GM19025 (cell line): Measurements from ENCODE around the gene ATP13A4.
"Not testable (repeated sequence)": the region's sequence is repeated elsewhere in the genome, so short reads cannot be mapped to it uniquely, and the experiment has no call there.

ENCODE experiments used
- ATAC-seq: cut with Tn5 transposase; IDR thresholded peaks from one replicate; pipeline ENCODE4 v1.9.1; 2021; ENCODE audit warnings: mild to moderate bottlenecking, low read depth, moderate library complexity; ENCODE audit not compliant: unreplicated experiment

The ATP13A4 gene

DNA sequence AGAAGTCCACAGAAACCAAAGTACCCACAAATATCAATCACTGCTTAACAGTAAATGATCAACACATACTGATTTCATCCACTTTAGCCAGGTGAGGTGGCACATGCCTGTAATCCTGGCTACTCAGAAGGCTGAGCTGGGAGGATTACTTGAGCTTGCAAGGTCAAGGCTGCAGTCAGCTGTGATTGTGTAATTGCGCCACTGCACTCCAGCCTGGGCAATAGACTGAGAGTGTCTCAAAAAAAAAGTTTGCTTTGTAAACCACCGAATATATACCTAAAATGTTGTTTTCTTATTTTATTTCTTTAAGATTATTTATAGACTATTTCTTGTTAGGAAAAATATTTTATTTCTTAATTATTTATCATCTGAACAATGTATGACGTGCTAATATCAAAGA, 8.7 kb upstream of the ATP13A4 start:
- no peak for ATAC-seq

DNA sequence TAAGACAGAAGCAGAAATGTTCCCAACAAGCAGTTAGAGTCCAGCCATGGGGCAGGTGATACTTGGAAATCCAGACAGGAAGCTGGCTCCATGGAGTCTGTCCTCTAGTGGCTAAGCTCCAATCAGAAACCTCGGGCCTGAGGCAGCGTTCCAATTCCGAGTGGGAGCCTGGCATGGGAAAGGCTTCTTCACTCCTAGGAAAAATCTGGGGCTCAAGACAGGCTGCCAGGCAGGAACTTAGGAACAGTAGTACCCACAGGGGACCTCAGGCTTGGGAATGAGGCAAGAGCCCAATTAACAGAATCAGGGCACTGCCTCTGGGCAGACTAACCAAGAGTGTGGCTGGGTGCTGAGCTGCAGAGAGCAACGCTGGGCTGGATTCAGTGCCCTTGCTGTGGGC, 6.2 kb upstream of the ATP13A4 start:
- no peak for ATAC-seq

- no peak for ATAC-seq
Measured at GRCh38 chr3:193560091-193560490, 5.4 kb upstream of the ATP13A4 start.

DNA sequence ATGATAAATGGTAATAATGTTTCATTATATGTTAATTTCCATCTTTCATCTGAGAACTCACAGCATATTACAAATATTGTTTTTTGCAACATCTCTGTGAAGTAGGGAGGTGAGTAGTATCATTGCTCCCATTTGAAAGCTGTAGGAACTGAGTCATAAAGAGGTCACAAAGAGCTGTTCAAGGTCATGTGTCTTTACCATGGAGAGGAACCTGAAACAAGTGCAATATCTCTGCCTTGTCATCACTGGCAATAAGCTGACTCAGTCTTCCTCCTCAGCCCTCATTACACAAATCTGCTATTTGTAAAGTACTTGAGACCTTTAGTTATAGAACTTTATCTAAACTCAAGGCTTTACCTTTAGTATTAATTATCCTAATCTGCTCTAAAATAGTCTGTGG, 4.4 kb upstream of the ATP13A4 start:
- ATAC-seq, result no peak

GRCh38 chr3:193556841-193557240, 2.1 kb upstream of the ATP13A4 start:
- no peak for ATAC-seq

DNA sequence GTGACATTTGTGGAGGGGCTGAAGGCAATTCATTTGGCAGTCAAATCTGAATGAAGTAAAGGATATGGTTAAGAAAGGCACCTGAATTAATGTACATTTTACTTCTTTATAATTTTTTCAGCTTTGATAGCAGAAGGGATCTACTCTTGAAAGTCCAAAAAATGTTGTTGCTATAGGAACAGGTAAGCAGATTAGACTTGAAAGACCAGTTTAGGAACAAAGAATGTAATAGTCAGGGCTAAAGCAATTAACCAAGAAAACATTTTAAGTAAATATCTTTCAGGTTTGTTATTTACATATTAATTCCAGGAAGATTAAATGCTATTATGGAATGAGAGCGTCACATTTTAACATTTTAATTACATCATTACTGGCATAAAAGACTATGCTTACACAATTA, 1.1 kb downstream of the ATP13A4 start:
- ATAC-seq, result no peak

DNA sequence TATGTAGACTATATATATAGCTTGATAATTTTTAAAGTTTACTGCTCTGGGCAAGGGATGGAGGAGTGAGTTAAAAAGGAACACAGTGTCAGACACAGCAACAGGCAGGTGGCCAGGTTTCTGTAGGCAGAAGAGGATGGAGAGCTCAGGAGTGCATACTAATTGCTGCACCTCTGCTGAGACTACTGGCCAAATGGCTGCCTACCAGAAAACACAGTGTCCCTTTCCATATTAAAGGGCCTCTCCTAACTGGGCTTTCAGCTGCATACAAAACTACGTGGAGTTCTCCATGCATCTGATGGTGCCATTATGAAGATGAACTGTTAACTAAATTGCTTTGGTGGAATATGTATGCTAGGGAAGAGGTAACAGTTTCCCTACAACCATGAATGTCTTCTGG, 1.8 kb downstream of the ATP13A4 start:
- ATAC-seq, result no peak

DNA sequence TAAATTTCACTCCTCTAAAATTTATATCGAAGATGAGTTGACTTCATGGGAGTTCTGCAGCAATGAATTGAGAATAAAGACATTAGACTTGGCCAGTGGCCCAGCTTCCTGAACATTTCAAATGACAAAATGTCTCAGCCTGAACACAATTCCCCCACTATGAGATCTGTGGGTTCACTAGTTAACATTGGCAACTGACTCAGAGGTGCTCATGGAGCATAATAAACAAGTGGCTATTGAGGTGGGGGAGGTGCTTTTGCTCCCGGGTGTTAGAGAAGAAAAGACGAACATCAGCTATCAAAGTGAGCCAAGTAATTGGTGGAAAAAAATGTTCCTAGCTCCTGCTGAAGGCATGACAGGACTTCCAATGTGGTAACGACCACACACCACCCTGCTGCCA, 6.3 kb downstream of the ATP13A4 start:
- no peak for ATAC-seq

- no peak for ATAC-seq
Measured at GRCh38 chr3:193546129-193546528, 8.6 kb downstream of the ATP13A4 start.

DNA sequence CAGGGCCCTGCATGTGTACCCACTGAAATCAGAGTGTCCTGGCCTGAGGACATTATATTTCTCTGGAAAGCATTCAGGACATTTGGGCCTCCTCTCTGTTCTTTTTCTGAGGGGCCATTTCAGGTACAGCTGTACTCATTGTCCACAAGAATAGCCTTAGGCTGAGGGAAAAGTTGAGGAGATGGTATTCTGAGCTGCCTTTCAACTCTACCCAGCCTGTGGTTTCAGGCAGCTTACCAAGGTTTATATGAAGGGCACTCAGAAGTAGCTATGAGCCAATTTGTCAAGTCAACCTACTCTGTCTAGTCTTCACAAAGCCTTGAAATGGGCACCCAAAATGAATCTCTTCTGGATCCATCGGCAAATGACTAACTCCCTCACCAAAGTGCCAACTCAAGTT, 9.4 kb downstream of the ATP13A4 start:
- ATAC-seq, result no peak

- no peak for ATAC-seq
Measured at GRCh38 chr3:193544289-193544688, 10.4 kb downstream of the ATP13A4 start.

GRCh38 chr3:193530231-193531165, 24.2 kb downstream of the ATP13A4 start:
- no peak for ATAC-seq

DNA sequence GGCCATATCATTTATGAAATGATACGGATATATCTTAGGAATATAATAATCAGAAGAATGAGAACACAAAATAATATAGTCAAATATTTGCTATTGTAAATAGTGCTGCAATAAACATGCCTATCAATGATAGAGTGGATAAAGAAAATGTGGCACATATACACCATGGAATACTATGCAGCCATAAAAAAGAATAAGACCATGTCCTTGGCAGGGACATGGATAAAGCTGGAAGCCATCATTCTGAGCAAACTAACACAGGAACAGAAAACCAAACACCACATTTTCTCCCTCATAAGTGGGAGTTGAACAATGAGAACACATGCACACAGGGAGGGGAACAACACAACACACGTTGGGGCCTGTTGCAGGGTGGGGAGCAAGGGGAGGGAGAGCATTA, 28.6 kb downstream of the ATP13A4 start:
- ATAC-seq, result not testable (repeated sequence)

- no peak for ATAC-seq
Measured at GRCh38 chr3:193522473-193522872, 32.2 kb downstream of the ATP13A4 start.

DNA sequence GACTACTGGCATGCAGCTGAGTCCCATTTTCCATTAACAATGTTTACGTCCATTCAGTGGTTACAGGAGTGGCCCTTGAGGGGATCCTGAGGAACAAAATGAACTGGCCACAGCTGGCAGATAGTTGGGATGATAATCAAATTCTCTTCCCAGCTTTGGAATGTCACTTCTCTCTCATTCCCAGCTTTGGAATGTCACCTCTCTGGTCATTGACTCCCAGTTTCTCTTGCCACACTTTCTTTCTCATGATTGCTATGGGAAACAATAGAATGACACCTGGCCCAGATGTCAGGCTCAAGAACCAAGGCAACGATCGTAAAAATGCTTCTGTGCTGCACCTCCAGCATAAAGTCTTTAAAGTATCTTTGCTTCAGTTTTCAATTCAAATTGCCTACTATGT, 34.0 kb downstream of the ATP13A4 start:
- no peak for ATAC-seq

DNA sequence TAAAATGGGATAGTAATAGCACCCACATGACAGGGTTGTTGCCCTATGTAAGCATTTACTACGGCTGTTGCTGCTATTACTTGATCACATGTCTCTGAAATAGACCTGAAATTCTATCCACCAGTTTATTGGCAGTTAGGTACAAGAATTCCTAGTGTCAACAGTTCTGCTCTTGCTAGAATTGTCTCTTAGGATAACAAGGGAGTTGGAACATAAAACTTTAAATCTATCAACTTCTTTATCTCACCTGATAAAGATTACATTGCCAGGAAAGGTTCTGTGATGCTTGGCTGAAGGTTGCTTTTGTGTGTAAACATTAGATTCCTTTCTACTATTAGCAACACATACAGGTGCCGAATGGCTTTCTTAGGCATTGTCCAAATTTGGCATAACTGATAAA, 38.7 kb downstream of the ATP13A4 start:
- ATAC-seq, result no peak

DNA sequence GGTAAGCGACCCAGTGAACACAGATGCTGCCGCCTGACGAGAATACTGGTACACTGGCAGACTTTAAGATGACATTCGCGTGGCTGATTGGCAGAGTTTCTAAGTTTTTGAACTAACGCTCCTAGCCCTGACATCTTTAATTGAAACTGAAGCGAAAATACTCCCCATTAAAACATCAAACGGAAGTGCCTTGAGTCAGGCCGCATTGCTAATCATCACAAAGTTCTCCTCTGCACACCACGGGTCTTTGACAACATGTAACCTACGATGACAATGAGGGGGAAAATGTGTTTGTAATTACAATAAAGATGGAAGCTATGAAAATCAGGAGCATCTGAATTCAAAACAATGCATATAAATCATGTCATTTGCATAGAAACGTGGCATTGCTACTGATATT, 44.5 kb downstream of the ATP13A4 start:
- no peak for ATAC-seq

DNA sequence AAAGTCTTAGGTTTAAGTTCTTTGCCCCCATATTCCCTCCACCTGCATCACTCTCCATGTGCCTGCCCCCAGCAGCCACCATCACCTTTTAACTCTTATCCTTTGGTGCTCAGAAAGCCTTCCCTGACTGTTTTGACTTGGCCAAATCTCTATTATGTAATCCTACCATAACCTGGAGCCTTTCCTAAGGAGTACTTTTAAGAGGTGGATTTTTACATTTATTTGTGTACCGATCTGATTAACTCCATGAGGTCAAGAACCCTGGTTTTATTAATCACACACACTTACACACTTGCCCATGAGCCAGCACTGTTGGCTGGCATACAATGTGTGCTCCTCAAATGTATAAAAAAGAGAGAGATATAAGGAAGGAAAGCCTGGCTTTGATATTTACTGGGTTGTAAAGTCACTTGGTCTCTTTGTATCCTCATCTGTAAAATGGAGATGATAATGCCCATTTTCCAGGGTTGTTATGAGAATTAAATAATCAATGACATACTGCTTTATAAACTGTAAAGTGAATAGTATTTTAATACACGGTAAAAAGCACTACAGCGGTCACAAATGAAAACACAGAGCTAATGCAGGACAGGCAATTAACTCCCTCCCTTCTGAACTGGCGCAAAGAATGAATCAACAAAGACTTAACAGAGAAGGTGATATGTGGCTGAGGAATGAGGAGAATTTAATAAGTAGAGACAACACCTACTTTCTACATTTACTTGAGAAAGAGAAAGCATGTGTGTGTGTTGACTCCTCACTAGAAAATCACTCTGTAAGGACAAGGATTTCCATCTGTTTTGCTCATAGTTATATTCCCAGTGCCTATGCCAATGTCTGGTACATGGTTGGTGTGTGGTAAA, 45.4 kb downstream of the ATP13A4 start:
- no peak for ATAC-seq

DNA sequence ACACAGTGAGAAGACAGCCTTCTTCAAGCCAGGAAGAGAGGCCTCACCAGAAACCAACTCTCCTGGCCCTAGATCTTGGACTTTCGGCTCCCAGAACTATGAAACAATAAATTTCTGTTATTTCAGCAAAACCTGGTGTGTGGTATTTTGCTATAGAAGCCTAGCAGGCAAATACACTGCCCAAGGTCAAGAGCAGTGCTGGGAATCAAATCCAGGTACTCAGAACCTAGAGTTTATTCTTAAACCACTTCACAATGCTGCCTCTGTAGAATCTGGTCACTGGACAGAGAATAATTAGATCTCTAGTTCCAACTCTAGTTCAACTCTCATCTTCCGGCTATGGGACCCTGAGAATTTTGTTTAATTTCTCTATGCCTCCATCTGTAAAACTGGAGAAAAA, 46.6 kb downstream of the ATP13A4 start:
- no peak for ATAC-seq

GRCh38 chr3:193507566-193507965, 47.1 kb downstream of the ATP13A4 start:
- ATAC-seq, result no peak

DNA sequence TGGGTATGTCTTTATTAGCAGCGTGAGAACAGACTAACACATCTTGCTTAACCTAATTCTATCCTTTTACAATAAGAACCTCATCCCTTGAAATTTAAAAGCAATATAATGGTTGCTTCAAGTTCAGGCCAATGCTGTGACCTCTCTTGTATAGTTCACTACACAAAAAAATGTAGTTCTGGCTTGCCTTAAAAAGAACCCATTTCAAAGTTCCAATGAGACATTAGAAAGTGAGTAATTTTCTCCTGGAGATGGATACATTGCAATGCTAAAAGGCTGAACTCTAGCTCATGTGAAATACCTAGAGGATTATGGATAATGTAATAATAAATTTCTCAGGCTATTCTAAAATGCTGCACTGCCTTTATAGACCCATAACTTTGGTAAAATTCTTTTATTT, 47.8 kb downstream of the ATP13A4 start:
- no peak for ATAC-seq

DNA sequence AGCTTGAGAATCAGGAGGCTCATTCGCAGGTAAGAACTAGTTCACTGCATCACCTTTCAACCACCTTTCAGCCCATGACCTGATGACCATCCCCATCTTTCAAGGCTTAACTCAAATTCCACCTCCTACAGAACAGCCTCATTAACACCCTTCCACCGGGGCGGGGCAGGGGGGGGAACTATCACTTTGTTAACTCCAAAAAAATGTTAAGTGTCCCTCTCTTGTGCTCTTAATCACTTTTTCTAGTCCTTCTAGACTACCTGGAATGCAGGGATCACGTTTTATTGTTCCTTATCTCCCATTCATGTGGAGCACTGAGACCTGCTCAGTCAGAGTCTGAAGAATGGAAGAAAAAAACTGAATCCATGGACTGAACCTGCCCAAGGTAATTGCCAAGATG, 51.8 kb downstream of the ATP13A4 start:
- no peak for ATAC-seq
